ENCODE data around the gene HOXD4. TPM values are rescaled to one million over a fixed set of nuclear protein-coding genes. Genes with fewer than 3 reads are reported as not detected.

Gene HOXD4
- polyA plus RNA-seq, 1 donor, result 60.4 TPM

- DNase-seq, result no peak
Measured at GRCh38 chr2:176139661-176140512, 11.5 kb upstream of the HOXD4 start.

- DNase-seq, result no peak
Measured at GRCh38 chr2:176140513-176141317, 10.6 kb upstream of the HOXD4 start.

GRCh38 chr2:176142281-176142680 is 9.1 kb upstream of the HOXD4 start:
- DNase-seq, result no peak

- DNase-seq, result no peak
Measured at GRCh38 chr2:176145085-176145969, 6.0 kb upstream of the HOXD4 start.

- no peak for DNase-seq
Measured at GRCh38 chr2:176146101-176146500, 5.2 kb upstream of the HOXD4 start.

- no peak for DNase-seq
Measured at GRCh38 chr2:176146645-176147044, 4.7 kb upstream of the HOXD4 start.

GRCh38 chr2:176147210-176147799 is 4.0 kb upstream of the HOXD4 start:
- no peak for DNase-seq

- DNase-seq, result no peak
Measured at GRCh38 chr2:176147800-176148496, 3.4 kb upstream of the HOXD4 start.

- no peak for DNase-seq
Measured at GRCh38 chr2:176148751-176149421, 2.5 kb upstream of the HOXD4 start.

GRCh38 chr2:176149481-176149938 is 1.8 kb upstream of the HOXD4 start:
- DNase-seq, result no peak

- DNase-seq, result no peak
Measured at GRCh38 chr2:176149939-176150583, 1.3 kb upstream of the HOXD4 start.

- no peak for DNase-seq
Measured at GRCh38 chr2:176150584-176151441, 537 bp upstream of the HOXD4 start.

GRCh38 chr2:176152350-176153181 is 1.2 kb downstream of the HOXD4 start:
- DNase-seq, result no peak

- DNase-seq, result no peak
Measured at GRCh38 chr2:176154576-176155252, 3.4 kb downstream of the HOXD4 start.

- DNase-seq, result no peak
Measured at GRCh38 chr2:176155356-176156044, 4.2 kb downstream of the HOXD4 start.

GRCh38 chr2:176156301-176156806 is 5.0 kb downstream of the HOXD4 start:
- DNase-seq, result no peak

Measured in left kidney (tissue), 2 donors.